HG03571 (cell line): ENCODE results near the gene GCNT4.

Experiments used
- ATAC-seq: cut with Tn5 transposase; IDR thresholded peaks from one replicate; pipeline ENCODE4 v1.9.1; 2021; ENCODE audit not compliant: unreplicated experiment

The GCNT4 gene

DNA sequence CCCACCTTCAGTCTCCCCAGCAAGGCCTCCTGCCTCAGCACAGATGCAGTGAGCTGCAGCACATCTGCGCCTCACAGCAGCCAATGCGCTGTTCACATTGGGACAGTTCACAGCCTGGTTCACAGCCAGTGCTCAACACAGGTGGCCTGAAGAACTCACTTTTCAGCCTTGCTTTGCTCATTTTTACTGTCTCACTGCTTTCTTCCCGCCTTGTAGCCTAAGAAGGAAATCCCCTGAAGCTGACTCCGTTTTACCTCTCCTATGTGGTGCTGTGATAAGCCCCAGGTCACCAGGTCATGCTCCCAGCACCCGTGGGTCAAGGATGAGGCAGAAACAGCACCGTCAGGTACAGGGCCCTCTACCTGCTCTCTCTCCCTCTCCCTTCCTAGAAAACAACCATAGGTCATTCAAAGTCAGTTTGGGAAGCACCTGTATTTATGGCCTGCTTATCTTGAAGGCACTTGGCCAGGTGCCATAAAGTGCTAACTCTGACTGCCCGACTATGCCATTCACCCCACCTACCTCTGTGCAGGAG lies 1.1 kb downstream of the GCNT4 start:
- ATAC-seq = no peak

DNA sequence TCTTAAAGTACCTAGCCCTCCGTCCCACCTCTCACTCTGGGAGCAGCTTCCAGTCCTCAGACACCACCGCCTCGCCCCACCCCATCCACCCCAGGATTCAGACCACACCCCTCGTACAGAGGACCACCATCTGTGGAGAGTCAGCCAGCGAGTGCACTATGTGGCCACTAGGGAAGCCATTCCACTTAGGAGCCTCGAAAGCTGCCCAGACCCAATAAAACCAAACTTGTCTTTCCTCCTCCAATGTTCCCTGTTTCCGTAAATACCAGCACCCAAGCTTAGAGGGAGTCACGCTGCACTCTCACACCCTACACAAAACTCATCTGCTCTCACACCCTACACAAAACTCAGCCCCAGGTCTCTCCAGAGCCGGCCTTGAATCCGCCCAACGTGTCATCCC lies 1.9 kb downstream of the GCNT4 start:
- no peak for ATAC-seq

DNA sequence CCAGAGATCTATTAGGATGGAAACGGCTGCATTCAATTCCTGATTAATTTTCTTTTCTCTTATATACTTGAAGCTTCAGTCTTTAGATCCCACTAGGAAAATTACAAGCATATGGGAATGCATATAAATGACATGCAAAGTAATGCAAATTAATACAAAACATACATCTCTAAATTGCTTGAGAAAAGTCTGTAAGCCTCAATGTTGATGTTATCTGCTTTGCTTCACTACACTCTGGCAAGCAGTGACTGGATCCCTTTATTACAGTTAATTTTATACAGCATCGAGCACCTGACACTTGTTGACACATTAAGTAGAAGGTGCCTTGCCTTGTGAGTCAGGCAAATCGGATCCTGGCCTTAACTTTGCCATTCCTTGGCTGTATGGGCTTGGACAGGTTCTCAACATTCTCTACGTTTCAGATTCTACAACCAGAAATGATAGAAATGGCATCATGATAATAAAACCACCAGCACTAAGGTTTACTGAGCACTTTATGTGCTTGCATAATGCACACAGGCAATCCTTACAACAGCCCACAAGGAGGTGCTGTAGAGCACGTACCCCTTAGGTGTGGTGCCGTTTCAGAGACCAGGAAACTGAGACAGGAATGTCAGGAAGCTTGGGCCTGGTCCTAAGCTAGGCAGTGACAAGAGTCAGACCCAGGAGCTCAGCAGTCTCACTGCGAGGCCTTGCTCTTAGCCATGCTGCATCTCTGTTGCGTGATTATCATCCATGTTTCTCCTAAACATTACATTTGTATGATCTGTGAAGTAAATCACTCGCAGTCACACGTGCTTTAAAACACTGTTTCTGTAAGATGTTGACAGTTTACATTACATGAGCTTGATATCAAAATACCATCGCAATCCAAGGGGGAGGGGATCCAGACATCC lies 2.7 kb downstream of the GCNT4 start:
- ATAC-seq = no peak

DNA sequence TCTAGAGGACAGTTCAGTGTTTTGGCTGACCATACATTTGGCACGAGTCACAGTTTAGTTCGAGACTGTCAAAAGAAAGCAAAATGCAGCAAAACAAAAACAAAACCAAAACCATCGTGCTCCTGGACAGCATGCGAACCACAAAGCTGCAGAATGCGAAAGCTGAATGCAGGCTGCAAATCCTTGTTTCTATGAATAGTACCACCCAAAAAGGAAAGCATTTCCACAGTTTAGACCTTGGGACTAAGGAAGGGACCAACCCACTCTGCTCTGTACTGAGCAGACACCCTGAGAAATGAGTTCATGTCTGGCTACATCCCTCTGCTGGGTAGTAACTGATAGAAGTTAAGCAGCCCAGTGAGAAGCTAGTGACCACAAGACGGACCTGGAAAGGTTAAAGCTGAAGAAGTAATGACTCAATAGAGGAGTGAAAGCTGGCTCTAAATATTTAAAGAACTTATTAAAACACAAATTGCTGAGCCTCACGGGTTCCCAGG lies 3.9 kb downstream of the GCNT4 start:
- no peak for ATAC-seq

DNA sequence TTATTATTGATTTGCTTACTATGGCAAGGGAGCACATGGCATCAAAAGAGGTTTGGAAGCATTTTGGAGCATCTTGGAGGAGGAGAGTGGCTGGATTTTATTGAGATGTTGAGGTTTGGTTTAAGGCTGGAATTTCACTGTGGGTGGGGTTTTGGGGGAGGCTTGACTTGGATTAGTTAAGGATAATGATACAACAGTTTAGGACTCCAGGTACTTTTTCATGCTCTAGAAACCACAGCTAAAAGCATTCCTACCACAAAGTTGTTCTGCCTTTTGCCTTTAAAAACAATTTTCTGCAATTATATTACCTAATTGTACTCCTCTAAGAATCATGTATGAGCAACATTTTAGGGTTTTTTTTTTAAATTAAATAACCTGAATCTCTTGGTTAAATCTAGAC lies 5.0 kb downstream of the GCNT4 start:
- ATAC-seq = no peak

DNA sequence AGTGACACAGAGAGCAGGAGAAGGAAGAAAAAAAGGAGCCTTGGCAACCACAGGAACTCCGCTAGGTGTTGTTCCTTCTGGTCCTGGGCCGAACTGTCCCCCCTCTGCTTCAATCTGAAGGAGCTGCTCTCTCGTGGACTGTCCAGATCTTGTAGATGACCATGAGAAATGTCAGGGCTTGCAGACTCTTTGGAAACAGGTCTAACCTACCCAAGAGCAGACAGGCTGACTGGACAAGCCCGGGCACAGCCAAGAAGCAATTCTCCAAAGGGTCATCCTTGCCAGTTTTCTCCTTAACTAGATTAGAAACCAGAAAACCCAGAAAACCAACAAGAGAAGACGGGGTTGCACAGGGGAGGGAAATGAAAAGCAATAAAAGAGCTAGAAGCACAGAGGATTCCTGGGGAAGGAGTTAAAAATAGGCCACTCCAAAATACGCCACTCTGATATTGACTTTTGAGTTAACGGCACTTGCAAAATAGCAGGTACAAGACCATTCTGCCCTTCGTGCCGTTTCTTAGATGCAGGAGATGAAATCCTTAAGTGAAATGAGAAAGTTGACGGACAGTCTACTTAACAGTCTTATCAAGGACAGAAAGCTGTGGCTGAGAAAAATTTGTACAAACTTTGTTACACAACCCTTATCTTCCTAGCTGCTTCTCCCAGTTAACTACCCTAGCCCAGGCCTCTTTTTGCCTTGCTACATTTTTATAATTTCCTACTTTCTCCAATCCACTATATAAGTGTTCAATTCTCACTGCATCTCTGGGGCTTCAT lies 5.8 kb downstream of the GCNT4 start:
- no peak for ATAC-seq

DNA sequence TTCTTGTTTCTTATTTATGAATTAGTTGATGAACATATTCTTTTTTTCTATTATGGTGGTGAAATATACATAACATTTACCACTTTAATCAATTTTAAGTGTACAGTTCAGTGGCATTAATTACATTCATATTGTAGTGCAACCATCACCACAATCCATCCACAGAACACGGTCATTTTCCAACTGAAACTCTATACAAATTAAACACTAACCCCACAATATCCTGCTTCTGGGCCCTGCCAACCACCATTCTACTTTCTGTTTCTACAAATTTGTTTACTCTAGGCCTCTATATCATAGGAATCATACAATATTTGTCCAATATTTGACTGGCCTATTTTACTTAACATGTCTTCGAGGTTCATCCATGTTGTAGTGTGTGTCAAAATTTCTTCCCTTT lies 7.3 kb downstream of the GCNT4 start:
- no peak for ATAC-seq

DNA sequence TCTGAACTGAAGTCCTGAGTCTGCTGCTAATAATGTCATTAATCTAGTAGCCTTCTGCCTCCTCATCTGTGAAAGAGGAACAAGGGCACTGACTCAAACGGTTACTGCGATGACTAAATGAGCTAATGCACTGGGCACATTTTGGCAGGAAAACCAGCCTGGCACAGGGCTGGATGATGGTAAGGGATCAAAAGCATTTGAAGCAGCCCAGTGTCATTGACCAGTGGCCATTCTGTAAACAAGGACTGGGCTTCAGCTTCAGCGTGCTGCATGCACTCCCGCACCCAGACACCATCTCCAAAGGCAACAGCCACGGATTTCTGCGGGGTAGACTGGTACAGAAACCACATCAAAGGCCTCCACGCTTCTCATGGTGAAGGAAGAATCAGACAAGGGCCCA lies 8.0 kb downstream of the GCNT4 start:
- ATAC-seq = no peak

DNA sequence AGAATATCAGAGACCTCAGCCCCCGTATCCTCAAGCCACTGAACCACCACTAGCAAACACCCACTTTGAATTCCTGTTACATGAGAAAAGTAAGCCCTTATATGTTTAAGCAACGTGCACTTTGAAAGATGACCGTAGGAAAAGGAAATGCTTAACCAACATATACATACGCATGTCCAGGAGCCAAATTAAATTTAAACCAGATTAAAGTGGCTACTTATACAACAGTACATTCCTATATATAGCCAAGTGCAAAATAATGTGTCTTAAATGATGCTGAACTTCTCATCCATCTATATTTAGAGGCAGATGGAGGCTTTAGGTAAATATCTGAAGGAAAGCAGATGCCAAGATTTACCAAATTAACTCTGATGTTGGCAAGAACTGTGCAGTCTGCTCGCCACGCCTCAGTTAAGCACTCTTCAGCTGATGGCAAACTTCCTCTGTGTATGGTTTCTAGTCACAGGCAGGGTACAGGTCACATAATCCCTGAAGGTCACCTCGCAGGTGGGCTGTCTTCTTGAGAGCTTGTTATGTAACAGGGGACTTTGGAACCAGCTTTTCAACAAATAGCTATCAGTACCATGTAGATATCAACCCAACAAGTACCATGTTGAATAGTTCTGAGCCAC lies 8.6 kb downstream of the GCNT4 start:
- ATAC-seq = no peak

DNA sequence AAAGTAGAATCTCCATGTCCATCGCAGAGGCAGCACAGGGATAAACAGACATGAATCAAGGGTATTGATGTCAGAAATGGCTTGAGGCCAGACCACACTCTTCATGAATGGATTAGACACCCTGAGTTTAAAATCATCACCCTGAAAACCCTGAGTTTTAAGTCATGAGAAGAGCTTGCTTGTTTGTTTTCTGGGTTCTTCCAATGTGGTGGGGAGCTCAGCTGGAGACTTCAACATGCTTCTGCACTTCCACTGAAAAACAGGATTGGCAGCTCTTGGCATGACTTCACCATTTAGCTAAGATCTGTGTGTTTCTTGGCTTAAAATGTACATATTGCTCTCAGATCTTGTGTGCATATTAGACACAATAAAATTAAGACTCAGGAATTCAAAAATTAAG lies 9.8 kb downstream of the GCNT4 start:
- no peak for ATAC-seq

DNA sequence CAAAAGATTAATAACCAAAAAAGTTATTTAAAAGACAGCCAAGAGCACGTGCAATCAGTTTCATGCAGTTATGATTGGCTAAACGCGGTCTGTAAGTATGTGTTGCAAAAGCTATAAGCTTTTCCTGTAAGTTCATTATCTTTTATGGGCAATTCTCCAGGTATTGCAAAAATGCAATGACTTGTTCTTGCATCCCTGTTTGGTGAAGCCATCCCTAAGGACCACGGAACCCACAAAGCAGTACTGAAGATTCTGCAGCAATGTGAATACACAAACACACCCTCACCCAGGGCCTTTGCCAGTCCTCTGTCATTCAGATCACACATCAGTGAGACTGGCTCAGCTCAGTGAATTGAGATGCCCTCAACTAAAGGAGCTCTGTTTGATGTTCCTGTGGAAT lies 11.4 kb downstream of the GCNT4 start:
- ATAC-seq = no peak

DNA sequence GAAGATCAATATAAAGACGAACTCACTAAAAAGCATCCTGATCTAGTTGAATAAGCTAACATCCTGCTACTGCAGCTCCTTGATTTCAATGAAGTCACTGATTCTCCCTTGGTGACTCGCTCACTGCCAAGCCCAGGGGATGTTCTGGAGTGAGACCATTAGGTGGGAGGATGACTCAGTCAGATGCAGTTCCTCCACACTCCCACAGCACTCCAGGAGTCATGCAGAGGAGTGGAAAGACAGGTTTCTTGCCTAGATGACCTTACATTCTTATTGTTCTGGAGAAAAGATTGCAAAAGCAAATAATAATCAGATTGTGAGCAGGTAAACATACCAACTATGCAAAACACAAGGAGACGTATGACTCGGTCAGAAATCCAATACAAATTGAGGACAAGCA lies 15.3 kb downstream of the GCNT4 start:
- ATAC-seq = no peak

DNA sequence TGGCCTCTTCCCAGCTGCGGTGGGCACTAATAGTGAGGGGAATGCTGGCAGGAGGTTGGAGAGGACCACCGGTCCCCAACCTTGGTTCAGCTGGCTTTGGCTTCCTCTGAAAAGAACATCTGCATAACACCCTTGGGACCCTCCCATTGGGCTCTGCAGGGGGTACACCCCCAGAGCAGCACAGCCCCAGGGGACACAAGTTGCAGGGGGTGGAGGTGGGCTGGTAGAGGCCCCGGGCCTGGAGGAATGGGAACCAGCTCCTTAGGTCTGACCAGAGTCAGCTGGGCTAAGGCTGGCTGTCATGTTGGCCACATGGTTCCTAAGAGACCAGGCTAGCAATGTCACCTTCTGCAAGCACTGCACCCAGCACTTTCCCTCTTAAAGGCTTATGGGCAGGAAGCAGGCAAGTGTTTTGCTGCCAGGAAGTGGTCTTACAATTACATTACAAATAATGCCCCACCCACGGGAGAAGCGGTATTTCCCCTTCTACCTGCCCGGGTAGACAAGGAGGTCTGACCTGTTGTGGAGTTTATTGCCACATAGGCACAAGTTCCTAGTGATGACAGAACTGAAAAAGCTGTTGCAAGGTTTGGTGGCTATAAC lies 18.1 kb downstream of the GCNT4 start:
- no peak for ATAC-seq

DNA sequence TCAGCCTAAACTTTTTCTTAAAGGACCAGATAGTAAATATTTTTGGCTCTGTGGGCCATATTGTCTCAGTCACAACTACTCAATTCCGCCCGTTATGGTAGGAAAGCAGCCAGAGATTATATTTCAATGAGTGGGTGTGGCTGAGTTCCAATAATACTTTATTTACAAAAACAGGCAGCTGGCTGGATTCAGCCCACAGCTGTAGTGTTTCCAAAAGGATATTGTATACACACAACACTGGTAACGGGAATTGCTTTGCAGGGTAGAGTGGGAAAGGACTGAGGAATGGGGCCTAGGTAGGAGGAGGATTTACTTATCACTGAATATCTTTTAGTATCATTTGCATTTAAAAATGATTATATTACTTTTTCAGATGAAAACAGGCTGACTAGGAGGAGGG lies 21.0 kb downstream of the GCNT4 start:
- no peak for ATAC-seq

DNA sequence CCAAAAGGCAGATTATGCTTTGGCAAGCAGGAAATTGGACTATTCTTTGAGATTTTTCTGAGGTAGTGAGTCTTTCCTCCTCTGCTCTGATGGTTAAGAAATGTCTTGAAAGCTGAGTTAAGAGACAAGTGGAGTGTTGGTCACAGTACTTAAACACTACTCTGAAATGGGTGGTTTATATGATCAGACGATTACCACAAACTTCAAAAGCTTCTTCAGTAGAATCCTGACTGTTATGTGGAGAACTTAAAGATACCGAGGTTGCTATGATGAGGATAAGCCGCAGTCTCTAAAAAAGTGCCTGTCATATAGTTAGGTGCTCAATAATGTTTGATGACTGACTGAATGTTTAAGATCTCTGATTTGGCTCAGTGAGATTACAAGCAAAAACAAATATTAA lies 24.3 kb downstream of the GCNT4 start:
- ATAC-seq = no peak

DNA sequence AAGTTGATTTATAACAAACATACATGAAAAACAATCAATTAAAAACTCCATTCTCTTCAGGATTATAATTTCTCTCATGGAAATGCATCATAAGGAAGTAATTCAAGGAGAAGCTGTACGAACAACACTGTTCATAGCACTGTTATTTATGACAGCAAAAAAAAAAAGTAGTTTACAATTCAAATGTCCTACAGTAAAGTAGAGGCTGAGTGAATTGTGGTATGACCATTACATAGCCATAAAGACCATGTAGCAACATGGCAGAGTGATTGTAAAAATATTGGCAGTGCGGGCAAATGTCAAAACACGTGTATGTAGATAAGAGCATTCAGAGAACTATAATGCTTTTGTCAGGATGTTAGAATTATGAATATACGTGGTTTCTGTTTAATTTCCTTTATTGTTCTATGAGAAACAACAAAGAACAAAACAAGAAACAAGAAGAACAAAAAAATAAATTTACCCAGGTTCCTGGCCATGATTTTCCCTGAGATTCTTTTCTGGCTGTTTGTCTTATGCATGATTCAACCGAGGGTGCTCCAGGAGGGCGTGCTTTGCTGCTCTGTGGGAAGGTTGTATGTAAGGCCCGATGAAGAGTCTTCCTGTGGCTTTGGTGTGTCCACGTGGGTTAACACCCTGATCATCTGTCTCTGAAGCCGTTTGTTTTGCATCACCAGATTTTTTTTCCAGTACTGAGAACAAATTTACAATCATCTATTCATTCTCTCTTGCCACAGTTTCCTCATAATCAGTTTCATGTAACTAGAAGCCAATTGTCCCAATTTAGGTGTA lies 28.8 kb downstream of the GCNT4 start:
- ATAC-seq = no peak

DNA sequence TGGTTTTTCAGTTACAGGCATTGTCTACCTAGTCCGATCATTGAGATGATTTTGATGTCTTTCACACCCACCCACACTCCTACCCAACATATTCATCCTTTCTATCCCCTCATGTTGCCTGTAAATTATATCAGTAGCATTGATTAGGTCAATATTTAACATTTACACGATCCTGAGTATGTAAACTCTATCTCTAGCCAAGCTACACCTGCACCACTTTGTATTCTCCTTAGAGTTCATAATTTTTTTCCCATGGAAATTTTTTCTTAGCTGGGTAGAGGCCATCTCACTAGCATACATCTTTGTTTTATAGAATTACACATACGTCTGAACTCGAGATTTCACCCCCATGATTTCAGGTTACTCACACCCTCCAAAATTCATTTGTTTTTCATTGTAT lies 30.6 kb downstream of the GCNT4 start:
- ATAC-seq = no peak

DNA sequence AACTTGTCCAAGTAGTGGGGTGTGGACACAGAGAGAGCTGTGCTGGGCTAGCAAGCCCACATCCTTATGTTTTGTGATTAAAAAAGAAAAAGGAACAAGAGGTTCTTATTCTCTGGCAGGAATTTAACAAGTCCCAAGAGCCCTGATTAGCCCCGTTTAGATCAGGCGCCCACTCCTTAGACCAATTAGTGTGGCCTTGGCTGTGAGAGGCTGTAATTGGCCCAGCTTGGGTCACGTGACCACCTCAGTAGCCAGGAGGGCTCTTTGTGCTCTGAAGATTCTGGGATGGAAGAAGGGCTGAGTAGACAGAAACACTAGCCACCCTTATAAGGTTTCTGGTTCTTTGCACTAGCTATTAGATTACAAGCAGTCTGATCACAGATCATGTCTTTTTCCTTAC lies 31.1 kb downstream of the GCNT4 start:
- ATAC-seq = no peak

DNA sequence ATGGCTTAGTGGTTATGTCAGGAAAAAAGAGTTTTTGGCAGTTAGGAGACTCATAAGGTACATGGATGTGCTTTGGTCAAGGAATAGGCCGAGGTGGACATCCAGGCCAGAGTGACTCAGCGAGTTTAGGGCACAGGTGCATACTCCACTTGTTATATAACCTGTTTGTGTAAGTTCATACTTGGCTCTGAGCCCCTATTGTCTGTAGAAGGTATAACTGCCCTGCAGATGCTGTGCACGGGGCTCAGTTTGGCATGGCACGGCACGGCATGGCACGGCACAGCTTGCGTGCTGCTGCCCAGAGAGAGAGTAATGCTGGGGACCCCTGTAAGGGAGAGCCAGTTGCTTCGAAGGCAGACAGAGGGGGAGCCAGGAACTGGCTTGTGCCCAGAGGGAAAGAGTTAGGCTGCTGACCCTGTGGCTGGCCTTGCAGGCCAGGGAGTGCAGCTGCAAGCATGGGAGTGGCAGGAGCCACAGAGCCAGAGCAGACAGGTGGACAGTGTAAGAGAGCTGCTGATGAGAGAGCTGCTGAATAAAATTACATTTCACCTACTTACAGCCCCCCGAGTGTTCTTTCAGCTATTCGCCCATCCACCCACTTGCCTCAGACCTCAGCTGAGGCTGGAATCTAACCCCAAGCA lies 32.2 kb downstream of the GCNT4 start:
- ATAC-seq = no peak
